GM19468 (cell line): Measurements from ENCODE around the gene FNBP1.
"Not testable (repeated sequence)": the region's sequence is repeated elsewhere in the genome, so short reads cannot be mapped to it uniquely, and the experiment has no call there.

Source experiments
- ATAC-seq: cut with Tn5 transposase; IDR thresholded peaks from one replicate; pipeline ENCODE4 v1.9.1; 2021; ENCODE audit warnings: mild to moderate bottlenecking, moderate library complexity, moderate number of reproducible peaks; ENCODE audit not compliant: unreplicated experiment; ENCODE audit errors: extremely low read depth

FNBP1 gene

DNA sequence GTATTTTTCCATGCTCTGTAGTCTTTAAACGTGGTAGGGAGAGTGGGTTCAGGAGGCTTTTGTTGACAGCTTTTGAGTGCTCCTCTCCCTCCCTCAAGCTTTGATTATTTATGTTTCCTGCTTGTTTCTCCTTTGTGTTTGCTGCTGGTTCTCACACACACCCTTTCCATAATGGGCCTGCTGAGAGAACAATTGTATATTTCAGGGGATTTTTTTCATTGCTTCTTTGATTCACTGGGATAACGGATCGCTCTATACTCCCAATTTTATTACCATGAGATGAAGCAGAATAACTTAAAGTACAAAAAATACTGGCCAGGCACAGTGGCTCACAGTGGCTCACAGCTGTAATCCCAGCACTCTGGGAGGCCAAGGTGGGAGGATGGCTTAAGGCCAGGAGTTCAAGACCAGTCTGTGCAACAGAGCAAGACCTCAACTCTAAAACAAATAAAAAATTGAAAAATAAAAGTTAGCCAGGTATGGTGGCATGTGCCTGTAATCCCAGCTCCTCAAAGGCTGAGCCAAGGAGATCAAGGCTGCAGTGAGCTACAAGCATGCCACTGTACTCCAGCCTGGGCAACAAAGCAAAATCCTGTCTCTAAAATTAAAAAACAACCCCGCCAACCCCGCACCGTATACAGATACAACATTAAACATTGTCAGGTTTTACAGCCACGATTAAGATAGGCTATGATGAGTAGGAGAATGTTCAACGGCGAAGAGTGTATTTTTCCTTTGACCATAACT lies 140.8 kb downstream of the FNBP1 start:
- no peak for ATAC-seq

DNA sequence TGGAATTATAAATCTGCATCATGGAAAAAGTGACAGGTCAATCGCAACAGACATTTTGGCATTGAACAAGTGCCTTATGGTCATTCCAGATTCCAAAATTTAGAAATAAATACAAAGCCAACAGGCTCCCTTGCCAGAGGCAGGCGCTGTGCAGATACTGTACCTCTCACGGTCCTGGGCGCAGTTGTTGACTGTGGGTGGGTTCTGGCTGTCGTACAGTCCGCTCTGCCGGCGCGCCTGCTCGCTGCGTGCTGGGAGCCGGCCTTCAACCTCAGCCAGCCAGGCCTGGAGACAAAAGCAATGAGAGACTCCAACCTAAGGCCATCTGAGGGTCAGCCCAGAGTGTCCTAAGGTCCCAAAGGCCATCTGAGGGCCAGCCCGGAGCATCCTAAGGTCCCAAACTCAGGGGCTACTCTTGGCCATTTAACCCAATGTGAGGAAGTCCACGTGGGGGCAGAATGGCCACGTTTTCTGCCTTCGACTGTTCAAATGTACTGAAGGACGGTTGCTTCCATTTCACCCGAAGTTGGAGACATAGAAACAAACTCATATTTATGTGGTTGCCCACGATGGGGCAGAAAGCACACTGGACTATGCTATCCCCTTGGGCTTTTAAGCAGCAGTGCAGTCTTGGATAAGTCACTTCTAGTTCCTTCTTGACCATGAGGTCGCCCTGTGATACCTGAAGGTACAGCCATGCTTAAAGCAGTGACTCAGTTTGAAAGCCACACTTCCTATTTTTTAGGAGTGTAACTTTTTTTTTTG lies 142.5 kb downstream of the FNBP1 start:
- ATAC-seq = peak; percentile 56

DNA sequence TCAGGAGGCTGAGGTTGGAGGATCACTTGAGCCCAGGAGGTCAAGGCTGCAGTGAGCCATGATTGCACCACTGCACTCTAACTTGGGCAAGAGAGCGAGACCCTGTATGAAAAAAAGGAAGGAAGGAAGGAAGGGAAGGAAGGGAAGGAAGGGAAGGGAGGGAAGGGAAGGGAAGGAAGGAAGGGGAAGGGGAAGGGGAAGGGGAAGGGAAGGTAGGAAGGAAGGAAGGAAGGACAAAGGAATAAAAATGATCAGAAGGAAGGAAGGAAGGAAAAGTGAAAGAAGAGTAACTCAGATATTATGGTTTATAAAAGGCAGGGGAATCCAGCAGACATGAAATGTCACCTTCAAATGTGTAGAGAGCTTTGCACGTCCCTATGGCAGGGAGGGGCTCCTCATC lies 143.4 kb downstream of the FNBP1 start:
- ATAC-seq = no peak

DNA sequence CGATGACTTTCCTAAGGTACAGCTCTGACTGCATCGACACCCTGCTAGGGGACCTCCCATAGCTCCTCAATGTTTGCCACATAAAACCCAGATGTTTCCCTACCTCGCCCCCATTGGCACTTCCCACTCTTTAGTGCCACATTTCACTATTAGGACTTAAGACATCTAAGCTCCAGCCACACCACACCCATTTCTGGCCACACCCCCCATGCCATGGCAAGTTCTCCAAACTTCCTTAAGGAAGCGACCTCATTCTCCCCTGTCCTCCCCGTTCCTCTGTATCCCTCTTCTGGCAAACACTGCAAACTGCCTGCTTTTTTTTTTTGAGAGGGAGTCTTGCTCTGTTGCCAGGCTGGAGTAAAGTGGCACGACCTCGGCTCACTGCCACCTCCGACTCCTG lies 144.8 kb downstream of the FNBP1 start:
- no peak for ATAC-seq

DNA sequence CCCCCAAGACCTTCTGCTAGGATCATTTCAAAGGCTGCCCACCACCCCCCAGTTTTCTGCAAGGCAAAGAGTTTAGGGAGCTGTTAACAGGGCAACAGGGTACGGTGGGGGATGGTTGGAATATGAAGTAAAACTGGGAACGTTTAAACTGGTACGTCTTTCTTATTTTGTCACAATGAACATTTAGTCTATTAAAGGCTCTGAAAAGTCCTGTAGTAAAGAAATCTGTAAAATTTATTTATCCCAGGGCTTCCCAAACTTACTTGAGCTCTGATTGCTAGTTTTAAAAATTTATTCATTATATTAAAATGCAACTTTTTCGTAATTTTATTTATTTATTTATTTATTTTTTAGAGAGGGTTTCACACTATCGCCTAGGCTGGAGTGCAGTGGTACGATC lies 145.7 kb downstream of the FNBP1 start:
- no peak for ATAC-seq

DNA sequence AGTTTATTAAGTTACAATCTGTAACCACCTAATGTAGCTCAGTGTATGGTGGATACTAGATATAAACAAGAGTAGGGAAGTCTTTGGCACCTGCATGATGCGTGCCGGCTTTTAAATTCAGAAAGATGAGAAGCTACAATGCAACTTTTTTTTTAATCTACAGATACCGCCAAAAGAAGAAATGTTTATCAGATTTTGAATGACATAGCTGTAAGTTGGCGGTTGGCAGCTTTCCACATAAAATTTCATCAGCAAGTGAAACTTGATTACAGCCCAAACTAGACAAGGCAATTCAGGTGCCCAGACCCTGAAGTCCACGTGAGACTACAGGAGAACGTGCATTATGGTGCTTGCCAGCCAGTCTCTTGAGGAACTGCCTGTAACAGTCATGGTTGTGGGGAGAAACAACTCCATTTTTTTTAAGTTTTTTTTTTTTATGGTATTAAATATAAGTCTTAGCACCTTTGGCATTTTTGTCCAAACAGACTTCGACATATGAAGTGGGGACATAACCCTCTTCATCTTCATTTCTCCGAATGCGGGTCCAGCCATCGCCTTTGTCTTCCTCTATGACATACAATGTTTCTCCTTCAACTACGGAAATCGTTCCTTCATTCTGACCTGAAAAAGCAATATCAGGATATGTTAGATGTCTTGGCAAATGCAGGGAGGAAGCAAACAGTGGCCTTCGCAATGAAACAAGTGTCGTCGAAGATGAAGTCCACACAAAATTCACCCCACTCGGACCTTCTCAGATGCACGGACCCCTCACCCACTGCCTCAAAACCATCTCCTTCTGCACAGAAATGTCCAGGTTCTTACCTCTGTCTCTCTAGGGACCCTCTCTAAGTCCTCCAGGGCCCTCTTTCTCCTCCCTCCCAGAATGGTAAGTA lies 147.4 kb downstream of the FNBP1 start:
- no peak for ATAC-seq

DNA sequence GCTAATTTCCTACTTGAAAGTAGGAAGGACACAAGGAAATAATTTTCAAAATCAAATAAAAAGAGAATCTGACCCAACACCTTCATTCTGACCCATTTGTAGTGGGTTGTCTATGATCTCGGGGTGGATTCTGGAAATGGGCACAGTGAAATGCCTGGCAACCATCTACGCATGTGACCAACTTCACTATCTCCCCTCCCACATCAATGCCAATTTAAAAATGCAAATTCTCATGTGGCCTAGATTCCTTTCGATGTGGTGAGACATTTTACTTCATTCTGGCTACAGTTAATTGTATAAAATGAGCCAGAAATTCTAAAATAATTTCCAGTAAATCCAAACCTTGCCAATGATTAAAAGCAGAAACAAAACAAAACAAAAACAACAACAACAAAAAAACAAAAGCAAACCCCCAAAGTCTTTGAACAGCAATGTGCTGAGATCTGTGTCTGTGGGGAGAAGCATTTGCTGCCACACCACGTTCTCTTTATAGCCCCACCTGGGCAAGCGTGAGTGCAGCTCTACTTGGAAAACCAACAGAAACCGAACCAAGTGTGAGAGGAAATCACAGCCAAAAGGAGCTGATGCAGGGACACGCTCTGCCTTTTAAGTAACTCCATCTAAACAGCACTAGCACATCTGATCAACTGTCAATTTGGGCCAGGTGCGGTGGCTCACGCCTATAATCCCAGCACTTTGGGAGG lies 148.7 kb downstream of the FNBP1 start:
- ATAC-seq = no peak

DNA sequence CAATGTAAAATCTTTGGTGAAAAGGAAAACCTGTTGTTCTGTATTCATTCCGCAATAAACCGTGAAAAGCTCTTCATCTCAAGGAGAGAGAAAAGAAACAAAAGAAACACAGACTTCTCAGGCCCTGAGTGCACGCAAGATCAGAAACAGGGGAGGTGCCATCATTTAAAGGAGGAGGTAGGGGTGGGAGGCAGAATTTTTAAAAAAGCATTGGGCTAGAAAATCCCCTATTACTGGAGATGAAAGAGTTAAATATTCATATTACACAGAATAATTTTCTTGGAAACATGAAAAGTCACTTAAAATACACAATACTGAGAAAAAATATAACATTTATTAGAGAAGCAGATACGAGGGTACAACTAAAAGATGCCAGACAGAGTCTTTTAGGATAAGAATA lies 151.4 kb downstream of the FNBP1 start:
- ATAC-seq = no peak

DNA sequence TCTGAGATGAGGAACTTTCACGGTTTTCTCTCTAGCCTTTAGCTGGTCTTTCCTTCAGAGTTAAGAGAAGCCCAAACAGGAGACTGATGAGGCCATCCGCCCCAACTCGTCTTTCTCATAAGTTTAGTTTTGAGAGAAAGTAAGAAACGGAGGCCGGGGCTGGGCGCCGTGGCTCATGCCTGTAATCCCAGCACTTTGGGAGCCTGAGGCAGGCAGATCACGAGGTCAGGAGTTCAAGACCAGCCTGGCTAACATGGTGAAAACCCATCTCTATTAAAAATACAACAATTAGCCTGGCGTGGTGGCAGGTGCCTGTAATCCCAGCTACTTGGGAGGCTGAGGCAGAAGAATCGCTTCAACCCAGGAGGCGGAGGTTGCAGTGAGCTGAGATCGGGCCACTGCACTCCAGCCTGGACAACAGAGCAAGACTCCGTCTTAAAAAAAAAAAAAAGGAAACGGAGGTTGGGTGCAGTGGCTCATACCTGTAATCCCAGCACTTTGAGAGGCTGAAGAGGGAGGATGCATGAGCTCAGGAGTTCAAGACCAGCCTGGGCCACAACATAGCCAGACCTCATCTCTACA lies 152.2 kb downstream of the FNBP1 start:
- not testable (repeated sequence) for ATAC-seq

DNA sequence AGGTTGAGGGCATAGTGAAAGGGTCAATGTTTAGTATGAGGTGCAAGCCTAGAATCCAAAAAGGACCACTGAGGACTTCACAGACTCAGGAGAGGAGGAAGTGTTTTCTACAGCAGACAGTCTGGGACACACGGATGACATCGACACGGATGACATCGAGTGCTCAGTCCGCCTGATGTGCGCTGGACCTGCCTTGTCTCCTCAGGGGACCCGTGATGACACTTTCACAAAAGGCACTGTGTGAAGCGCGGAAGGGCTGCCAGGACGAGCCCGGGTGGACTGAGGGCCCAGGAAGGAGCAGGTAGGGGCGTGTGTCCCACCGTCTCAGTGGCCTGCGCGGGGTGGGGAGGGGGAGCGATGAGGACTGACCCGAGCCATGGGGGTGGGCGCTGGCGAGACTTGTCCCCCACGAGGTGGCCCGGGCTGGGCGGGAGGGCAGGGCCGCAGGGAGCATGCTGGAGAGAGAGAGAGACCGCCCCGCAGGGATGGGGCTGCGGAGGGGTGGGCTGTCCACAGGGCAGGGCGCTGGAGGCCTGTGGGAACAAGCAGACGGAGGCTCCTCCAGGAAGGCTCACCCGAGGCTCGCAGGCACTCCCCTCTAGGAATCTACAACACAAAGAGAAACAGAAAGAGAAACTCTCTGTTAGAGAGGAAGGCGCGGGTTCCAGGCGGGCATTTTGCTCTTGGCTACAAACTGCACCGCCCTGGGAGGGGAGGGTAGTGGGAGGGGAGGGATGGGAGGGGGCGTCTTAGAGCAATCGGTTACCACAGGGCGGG lies 152.9 kb downstream of the FNBP1 start:
- no peak for ATAC-seq

DNA sequence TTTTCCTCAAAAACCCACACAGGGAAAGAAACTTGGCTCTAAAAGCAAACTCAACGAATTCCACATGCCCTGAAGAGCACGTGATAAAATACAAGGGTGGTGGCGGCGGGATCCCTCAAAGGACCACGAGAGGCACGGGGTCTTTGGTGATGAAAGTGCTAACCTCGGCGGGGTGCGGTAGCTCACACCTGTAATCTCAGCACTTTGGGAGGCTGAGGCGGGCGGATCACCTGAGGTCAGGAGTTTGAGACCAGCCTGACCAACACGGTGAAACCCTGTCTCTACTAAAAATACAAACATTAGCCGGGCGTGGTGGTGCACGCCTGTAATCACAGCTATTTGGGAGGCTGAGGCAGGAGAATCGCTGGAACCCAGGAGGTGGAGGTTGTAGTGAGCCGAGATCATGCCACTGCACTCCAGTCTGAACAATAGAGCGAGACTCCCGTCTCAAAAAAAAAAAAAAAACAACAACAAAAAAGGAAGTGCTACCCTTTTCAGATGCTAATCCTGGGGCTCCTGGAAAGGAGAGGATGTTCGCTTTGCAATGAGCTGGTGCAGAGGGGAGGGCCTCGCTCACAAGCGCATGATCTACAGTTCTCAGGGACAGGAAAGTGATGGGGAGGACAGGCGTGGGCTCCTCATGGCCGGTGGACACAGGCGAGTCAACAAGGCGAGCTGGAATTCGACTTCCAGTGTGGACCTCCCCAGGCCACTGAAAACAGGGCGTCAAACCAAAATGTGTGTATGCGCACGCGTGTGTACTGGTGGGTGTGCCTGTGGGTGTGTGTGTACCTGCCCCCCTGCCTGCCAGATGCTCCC lies 153.7 kb downstream of the FNBP1 start:
- no peak for ATAC-seq

DNA sequence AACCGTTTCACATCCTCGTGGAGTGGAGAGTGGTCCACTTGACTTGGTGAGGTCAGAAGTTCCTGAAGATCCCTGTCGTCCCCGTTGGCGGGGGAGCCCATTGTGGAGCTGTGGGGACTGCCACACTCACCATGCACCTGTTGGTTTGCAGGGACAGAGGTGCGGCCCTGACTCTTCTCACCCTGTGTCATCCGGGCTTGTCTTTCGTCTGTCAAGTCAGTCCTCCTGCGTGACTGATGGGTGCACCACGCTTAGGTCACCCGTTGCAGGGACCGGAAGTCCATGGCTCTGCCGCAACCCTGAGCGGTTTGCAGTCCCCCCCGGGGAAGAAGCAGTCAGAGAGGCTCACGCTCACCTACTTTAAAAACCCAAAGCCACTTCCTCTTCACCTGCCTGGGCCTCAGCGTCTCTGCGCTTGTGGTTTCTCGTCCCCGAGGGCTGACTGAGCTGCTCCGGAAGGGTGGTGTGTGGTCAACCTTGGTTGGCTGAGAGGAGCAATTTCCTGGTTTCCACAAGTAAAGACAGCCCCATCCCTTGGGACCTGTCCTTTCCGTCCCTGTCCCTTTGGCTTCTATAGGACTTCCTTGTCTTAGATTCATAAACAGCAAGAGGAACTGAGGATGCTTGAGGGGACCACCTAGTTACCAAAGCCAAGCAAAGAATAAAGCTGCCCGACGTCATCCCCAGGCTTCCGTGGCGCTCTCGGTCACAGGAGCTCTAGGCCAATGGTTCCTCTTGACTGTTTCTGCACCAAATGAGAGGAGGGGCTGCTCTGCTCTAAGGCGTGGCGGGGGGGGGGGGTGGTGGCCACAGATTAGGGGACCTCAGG lies 154.5 kb downstream of the FNBP1 start:
- peak; percentile 26 for ATAC-seq

DNA sequence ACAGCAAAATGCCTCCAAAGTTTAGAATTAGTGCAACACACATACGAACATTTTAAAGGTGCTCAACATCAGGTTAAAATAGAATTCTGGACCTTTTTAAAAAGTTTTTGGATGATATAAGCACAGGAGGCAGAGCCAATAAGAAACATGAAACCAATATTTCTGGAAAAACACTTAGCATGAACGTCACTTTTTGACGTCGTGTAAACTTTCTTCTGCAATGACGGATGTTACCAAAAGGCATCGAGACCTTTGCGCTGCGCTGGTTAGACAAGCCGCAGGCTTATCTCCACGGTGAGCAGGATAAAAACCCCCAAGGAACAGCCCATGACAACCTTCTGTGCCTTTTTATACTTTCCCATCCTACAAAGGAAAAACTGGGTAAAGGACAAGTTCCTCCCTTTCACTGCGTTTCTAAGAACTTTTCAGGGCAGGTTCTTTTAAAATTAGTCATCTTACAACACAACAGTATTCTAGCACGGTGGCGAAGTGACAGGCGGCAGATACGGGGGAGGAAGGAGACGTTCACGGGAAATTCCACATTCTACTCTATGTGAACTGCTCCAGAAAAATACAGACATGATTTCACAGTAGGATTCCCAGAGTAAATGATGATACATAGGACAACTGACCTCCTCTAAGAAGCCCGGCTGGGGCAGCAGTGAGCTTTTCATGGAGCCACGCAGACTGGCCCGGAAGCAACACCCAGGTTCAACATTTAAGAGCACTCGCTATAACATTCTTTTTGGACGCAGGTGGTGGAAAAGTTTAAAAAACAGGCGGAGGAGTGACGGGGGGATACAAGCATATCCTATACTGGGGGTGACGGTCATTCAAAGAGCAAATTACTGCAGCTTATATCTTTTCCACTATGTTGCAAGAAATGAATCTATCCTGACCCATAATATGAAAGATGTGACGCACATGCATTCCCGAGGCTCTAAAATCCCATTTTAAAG lies 155.4 kb downstream of the FNBP1 start:
- ATAC-seq = no peak

DNA sequence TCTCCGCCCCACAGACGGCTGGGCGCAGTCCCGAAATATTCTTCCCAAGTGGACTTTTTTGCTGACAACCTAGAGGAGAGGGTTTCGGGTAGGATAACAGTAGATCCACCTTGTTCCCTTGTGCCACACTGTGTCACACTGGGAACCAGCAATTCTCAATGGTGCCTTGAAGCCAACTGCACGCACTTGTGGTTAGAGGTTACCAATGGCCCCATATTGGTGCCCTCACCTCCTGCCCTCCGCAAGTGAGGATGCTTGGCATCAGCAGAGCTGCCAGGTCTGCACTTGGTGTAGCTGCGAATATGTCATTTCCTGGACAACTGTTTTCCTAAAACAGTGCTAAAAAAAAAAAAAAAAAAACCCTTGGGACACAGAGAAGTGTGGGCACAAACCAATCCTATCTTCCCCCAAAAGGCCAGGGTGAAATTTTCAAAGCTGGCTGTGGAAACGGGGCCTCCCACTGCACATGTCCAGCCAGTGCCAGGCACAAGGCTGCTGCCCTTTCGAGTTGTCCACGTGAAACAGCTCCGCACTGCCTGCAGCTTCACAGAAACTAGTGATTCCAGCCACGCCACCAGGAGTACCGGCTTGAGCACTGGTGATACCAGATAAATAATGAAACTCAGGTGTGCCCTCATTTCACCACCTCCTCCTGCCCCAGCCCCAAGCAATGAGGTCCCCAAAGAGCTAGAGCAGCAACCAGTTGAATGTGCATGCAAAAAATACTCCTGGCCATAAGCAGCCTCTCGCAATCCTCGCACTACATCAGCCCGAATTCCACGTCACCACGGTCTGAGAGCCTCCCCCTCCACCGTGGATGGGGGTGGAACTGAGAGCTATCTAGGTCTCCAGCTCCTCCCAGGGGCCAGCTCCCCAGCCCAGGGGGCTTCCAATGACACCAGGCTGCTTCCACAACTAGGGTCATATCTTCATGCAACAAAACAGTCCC lies 156.5 kb downstream of the FNBP1 start:
- ATAC-seq = no peak

DNA sequence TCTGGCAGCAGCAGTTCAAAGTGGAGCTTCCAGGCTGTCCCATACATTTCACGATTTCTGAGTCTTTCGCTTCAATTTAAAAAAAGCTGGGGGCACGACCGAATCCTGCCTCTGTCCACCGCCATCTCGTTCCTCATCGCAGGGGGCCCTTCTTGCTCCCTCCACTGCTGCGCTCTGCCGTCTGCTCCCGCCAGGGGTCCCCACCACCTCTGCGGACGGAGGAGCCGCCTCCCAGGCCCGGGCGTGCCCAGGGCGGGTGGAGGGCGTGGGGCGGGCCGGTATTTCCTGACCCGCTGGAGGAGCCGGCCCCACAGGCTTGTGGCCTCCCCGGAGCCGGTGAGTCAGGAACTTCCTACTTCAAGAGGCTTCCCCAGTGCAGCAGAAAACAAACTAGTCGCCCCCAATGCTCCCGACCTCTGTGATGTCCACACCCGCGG lies 157.3 kb downstream of the FNBP1 start:
- ATAC-seq = no peak
